HG03565 (cell line): Measurements from ENCODE around the gene ACADVL.

Source experiments
- ATAC-seq: cut with Tn5 transposase; IDR thresholded peaks from one replicate; pipeline ENCODE4 v1.9.1; 2021; ENCODE audit warnings: mild to moderate bottlenecking, moderate library complexity; ENCODE audit not compliant: unreplicated experiment

Gene ACADVL

GRCh38 chr17:7216242-7217112 is 3.3 kb upstream of the ACADVL start:
- no peak for ATAC-seq

GRCh38 chr17:7217113-7217987 is 2.4 kb upstream of the ACADVL start:
- ATAC-seq = no peak

- ATAC-seq = no peak
Observed at GRCh38 chr17:7218166-7218565, 1.6 kb upstream of the ACADVL start.

GRCh38 chr17:7218758-7219157 is 980 bp upstream of the ACADVL start:
- ATAC-seq = no peak

DNA sequence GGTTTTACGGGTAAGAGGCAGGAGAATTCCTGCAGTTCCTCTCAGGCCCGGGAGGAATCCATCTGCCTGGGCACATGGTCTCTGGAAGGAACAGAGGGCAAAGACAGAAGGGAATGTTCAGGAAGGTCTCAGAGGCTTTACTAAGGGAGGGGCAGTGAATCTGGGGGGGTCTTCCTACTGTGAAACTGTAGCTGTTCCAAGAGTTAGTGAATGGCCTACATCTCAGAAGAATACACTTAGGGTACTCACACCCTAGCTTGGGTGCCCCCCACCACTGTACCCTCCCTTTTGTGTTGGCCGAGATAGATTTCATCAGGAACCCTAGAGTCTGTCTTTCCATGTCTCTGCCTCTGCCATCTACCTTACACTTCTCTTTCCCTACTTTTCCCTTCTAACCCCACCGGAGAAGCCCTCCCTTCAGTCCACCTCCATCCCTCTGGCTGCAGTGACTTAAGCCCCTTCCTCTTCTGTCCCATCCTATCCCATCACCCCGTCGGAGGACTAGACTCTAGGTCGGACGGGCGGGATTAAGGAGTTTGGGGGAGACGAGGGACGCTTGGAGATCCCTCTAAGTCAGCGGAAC is 418 bp upstream of the ACADVL start:
- no peak for ATAC-seq

GRCh38 chr17:7220593-7221277 is 997 bp downstream of the ACADVL start:
- ATAC-seq = no peak

GRCh38 chr17:7221278-7222092 is 1.7 kb downstream of the ACADVL start:
- no peak for ATAC-seq

- no peak for ATAC-seq
Observed at GRCh38 chr17:7222093-7222971, 2.6 kb downstream of the ACADVL start.

GRCh38 chr17:7222972-7223292 is 3.2 kb downstream of the ACADVL start:
- ATAC-seq = no peak

- ATAC-seq = no peak
Observed at GRCh38 chr17:7223375-7223774, 3.6 kb downstream of the ACADVL start.

DNA sequence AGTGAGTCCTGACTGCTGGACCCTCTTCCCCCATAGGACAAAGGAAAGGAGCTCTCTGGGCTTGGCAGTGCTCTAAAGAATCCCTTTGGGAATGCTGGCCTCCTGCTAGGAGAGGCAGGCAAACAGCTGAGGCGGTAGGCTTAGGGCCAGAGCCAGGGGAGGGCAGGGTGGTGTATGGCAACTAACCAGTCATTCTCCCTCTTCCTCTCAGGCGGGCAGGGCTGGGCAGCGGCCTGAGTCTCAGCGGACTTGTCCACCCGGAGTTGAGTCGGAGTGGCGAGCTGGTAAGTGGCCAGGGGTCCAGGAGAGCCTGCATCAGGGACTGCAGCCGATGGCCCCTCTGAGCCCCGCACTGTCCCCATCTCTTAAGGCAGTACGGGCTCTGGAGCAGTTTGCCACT is 4.4 kb downstream of the ACADVL start:
- ATAC-seq = no peak

DNA sequence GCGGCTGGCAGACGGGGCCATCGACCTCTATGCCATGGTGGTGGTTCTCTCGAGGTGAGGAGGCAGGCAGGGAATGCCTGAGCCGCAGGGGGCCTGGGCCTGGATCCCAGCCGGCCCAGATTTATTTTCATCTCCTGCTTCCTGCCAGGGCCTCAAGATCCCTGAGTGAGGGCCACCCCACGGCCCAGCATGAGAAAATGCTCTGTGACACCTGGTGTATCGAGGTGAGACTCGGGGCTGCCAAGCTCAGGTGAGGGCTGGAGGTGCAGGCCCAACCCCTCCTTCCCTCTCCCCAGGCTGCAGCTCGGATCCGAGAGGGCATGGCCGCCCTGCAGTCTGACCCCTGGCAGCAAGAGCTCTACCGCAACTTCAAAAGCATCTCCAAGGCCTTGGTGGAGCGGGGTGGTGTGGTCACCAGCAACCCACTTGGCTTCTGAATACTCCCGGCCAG is 4.9 kb downstream of the ACADVL start:
- no peak for ATAC-seq

- no peak for ATAC-seq
Observed at GRCh38 chr17:7225711-7226331, 6.1 kb downstream of the ACADVL start.

DNA sequence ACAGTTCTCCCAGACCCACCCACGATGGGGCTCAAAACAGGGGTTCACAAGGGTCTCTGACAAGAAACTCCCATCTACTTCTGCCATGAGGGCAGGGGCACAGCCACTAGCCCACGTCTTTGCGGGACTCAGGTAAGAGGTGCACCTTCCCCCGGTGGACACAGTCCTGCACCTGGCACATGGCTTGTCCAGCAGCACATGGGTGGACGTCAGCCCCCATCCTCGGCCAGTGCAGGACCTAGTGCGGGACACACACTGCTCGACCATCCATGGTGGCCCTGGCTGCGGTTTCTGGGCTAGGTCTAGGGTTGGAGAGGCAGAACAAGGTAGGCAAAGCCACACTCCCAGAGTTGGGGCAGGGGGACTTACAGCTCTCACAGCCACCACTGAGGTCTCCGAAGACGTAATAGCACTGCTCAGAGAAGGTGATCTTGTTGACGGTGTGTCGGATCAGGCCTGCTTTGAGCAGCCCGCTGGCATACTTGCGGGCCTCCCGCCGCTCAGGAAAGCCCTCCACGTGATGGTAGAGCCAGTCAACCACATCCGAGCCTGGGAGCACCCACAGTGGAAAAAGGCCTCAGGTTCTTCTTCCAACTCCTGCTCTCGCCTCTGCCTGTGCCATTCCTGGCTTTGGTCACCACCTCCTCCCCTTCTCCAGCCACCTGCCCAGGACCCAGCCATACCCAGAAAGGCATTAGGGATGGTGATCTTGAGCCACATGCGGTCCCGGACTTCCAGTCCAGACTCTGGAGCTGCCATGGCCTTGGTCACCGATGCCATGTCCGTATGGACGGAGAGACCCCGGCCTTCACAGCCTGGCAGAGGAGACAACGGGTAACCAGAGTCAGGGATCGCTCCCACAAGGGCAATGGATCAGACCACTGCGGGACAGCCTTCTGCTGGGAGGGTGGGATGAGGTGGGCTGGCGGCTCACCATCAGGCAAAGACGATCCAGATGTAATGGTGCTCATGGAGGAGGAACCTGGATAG is 7.3 kb downstream of the ACADVL start:
- ATAC-seq = no peak

GRCh38 chr17:7228920-7229319 is 9.2 kb downstream of the ACADVL start:
- ATAC-seq = no peak

- no peak for ATAC-seq
Observed at GRCh38 chr17:7229504-7229903, 9.8 kb downstream of the ACADVL start.

DNA sequence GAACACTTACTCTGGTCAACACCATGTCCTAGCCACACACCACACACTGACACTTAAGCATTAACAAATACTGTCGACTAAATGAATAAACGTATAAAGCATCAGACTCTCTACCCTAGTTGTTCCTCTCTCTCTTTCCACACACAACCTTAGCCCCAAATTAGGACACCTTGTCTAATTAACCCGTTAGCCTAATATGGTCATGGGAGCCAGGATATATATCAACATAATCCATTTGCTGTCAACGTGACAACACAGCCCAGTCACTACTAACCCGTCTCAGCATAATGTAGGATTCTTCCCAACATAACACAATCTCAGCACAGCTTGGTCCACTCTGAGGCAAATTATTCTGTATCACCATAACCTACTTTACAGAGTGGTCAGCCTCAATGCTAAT is 12.4 kb downstream of the ACADVL start:
- no peak for ATAC-seq

DNA sequence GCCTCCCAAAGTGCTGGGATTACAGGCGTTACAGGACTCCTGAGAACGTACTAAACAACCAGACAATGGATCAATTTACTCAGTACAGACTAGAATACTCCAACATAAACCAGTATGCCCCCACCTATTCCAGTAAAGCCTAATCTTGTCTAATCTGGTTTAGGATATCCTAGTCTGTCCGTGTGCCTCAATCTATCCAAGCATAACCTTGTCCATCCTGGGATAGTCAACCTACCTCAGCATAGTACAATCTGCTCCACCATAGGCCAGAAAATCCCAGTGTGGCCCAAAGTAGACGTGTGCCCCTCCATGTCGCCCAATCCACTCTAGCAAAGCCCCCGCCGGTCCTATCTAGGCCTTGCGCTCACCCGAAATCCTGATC is 14.0 kb downstream of the ACADVL start:
- ATAC-seq = no peak
